ENCODE data around the gene TOMM6.

The TOMM6 gene

GRCh38 chr6:41824571-41825569, 37.4 kb downstream of the TOMM6 start:
- no peak for DNase-seq (ENCODE audit: low spot score)

DNA sequence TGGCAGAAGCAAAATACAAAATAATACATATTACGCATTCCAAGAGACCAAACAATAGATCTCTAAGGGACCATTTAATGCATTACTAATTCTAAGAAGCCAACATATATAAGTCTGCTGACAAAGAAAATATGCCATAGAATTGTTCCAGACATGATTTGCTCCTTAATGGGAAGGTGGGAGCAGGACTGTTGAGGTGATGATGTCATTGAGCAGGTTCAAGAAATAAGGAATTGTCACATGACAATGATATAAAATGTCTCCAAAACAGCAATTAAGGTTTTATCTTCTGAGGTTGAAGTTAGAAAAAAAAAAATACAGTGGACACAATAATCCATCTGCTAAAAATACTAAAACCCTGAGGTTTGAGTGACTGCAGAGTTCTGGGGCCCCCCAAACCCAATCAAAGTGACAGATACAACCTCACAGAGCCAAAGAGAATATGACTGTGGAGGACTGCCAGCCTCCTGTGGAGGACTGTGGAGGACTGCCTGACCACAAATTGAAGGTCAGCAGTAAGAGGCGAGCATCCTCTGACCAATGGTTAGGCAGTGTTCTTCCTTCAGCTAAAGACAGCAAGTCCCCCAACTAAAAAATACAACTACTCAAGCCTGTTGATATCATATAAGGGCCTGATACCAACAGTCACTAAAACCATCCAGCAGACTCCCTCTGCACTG, 39.0 kb downstream of the TOMM6 start:
- DNase-seq (ENCODE audit: low spot score), result no peak

GRCh38 chr6:41832263-41832662, 44.8 kb downstream of the TOMM6 start:
- no peak for DNase-seq (ENCODE audit: low spot score)

- no peak for DNase-seq (ENCODE audit: low spot score)
Measured at GRCh38 chr6:41836022-41836659, 48.6 kb downstream of the TOMM6 start.

DNA sequence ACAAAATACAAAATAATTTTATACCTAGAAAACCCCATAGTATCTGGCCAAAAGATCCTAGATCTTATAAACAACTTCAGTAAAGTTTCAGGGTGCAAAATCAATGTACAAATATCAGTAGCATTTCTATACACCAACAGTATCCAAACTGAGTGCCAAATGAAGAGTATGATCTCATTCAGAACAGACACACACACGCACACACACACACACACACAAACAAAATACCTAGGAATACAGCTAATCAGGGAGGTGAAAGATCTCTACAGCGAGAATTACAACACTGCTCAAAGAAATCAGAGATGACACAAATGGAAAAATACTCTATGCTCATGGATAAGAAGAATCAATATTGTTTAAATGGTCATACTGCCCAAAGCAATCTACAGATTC, 49.2 kb downstream of the TOMM6 start:
- DNase-seq (ENCODE audit: low spot score), result no peak

Data from HuH-7 (cell line).